ENCODE data around the gene RFX2.

DNA sequence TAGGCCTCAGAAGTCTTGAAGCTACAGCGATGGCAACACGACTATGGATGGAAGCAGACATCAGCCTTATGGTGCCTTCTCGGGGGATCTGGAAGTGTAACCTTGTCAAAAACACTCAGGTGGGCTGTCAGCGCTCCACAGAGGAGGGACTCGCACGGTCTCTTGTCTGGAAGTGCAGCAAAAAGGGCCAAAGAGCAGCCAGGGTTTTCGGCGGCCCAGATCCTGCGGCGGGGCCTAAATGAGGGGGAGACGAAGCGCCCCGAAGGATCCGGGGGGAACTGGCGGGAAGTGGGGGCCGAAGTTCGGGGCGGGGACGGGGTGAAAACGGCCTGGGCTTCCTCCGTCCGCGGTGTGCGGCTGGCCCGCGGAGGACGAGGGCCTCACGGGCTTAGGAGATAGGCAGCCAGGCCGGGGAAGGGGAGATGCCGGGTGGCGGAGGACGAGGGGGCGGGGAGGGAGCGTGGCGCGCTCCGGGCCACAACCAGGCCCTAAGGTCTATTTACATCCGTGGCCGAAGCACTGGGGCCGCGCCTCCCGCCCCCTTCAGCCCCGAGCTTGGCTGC is 133.0 kb downstream of the RFX2 start:
- TF ChIP-seq YY1 (IDR thresholded peaks at IDR 0.05; ENCODE audit: insufficient read depth, insufficient read length) (no peak), ZNF274 (IDR thresholded peaks at IDR 0.05; ENCODE audit: low read depth, low read length) (no peak)

Measured in NT2/D1 (cell line).